Measurements from ENCODE around the gene CACNA1B. TPM values are rescaled to one million over a fixed set of nuclear protein-coding genes. Genes with fewer than 3 reads are reported as not detected.

The CACNA1B gene
- total and polyA plus RNA-seq, 9 donors: 0.01 to 3.8 (median 0.16) TPM; not detected in 1

DNA sequence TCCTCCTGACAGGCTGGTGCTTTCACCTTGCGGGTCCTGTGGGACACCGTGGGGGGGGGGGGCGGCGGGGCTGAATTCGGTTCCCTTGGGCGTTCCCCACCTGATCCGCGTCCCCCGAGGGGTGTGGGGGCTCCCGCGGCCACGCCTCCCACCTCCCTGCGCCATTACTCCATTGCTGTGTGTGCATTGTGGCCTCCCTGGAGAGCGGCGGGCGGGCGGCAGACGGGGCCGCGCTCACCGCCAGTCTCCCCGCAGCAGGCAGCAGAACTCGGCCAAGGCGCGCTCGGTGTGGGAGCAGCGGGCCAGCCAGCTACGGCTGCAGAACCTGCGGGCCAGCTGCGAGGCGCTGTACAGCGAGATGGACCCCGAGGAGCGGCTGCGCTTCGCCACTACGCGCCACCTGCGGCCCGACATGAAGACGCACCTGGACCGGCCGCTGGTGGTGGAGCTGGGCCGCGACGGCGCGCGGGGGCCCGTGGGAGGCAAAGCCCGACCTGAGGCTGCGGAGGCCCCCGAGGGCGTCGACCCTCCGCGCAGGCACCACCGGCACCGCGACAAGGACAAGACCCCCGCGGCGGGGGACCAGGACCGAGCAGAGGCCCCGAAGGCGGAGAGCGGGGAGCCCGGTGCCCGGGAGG lies 145.3 kb downstream of the CACNA1B start:
- Histone ChIP-seq H3K27me3 (no peaks in the 10 kb centered on the region), H3K27ac (no peak overlapping the region), H3K9me3 (no peaks in the 10 kb centered on the region), H3K4me1 (ENCODE audit: insufficient read depth) (no peaks in the 10 kb centered on the region), H3K4me3 (no peak overlapping the region), H3K36me3 (no peaks in the 10 kb centered on the region)
- DNase-seq: peak in 1 of 5 donors; percentile 12
- TF ChIP-seq, protein P1, sequence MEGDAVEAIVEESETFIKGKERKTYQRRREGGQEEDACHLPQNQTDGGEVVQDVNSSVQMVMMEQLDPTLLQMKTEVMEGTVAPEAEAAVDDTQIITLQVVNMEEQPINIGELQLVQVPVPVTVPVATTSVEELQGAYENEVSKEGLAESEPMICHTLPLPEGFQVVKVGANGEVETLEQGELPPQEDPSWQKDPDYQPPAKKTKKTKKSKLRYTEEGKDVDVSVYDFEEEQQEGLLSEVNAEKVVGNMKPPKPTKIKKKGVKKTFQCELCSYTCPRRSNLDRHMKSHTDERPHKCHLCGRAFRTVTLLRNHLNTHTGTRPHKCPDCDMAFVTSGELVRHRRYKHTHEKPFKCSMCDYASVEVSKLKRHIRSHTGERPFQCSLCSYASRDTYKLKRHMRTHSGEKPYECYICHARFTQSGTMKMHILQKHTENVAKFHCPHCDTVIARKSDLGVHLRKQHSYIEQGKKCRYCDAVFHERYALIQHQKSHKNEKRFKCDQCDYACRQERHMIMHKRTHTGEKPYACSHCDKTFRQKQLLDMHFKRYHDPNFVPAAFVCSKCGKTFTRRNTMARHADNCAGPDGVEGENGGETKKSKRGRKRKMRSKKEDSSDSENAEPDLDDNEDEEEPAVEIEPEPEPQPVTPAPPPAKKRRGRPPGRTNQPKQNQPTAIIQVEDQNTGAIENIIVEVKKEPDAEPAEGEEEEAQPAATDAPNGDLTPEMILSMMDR (IDR thresholded peaks at IDR 0.05): no peak
- TF ChIP-seq POLR2A (IDR thresholded peaks at IDR 0.05) (no peak), EP300 (IDR thresholded peaks at IDR 0.05) (no peak)
- 2 to 4% (median 2%) methylated on average over 42 to 69 of the region's 69 CpGs for WGBS, 3 donors
- intact Hi-C loops (cut with DNase I): no loop called here

DNA sequence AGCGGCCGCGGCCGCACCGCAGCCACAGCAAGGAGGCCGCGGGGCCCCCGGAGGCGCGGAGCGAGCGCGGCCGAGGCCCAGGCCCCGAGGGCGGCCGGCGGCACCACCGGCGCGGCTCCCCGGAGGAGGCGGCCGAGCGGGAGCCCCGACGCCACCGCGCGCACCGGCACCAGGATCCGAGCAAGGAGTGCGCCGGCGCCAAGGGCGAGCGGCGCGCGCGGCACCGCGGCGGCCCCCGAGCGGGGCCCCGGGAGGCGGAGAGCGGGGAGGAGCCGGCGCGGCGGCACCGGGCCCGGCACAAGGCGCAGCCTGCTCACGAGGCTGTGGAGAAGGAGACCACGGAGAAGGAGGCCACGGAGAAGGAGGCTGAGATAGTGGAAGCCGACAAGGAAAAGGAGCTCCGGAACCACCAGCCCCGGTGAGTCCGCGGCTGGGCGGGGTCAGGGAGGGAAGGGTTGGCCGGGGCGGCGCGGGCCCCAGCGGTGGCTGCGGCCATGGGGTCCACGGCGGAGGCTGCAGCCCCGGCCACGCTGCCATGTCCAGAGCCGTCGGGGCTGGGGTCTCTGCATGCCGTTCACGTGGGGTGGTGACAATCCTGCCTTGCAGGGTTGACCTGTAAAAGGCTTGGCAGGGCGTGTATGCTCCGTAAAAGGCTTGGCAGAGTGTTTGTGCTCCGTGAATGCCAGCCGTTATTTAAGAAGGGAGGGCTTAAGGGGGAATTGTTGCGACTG lies 146.0 kb downstream of the CACNA1B start:
- H3K4me1 ChIP-seq (ENCODE audit: insufficient read depth): no peaks in the 10 kb centered on the region
- no peaks in the 10 kb centered on the region for H3K9me3 ChIP-seq
- no peak for TF ChIP-seq EP300 (IDR thresholded peaks at IDR 0.05)
- no peak for TF ChIP-seq POLR2A (IDR thresholded peaks at IDR 0.05)
- TF ChIP-seq, protein P1 (IDR thresholded peaks at IDR 0.05): no peak
- no peak for DNase-seq
- no peaks in the 10 kb centered on the region for H3K27me3 ChIP-seq
- WGBS, 3 donors: 4 to 6% (median 5%) methylated on average over 32 to 84 of the region's 84 CpGs
- no peaks in the 10 kb centered on the region for H3K36me3 ChIP-seq
- H3K4me3 ChIP-seq: no peak overlapping the region
- H3K27ac ChIP-seq: no peak overlapping the region
- intact Hi-C loops (cut with DNase I): no loop called here

DNA sequence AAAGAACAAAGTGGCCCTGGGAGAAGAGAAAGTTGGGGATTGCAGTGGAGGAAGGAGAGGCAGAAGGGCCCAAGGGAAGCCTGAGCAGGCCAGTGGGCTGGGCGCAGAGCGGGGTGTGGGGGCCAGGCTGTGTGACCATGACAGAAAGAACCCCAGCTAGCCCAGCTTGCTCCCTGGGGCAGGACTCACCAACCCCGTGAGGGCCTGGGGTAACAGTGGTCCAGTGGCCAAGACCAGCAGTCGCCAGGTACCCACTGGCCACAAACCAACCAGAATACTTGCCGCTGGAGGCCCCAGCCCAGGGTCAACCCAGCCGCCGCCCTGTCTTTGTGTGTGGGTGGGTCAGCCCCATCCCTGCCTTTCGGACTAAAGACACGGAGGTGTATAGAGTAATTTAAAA lies 146.5 kb downstream of the CACNA1B start:
- no peak for TF ChIP-seq EP300 (IDR thresholded peaks at IDR 0.05)
- no peak for TF ChIP-seq POLR2A (IDR thresholded peaks at IDR 0.05)
- TF ChIP-seq, protein P1 (IDR thresholded peaks at IDR 0.05): no peak
- Histone ChIP-seq H3K4me1 (ENCODE audit: insufficient read depth) (no peaks in the 10 kb centered on the region), H3K36me3 (no peaks in the 10 kb centered on the region), H3K27me3 (no peaks in the 10 kb centered on the region), H3K4me3 (no peak overlapping the region), H3K27ac (no peak overlapping the region), H3K9me3 (no peaks in the 10 kb centered on the region)
- WGBS, 3 donors: 81 to 88% (median 84%) methylated on average over 9 of the region's 9 CpGs
- intact Hi-C loops (cut with DNase I): no loop called here
- peak in 1 of 5 donors; percentile 19 for DNase-seq

DNA sequence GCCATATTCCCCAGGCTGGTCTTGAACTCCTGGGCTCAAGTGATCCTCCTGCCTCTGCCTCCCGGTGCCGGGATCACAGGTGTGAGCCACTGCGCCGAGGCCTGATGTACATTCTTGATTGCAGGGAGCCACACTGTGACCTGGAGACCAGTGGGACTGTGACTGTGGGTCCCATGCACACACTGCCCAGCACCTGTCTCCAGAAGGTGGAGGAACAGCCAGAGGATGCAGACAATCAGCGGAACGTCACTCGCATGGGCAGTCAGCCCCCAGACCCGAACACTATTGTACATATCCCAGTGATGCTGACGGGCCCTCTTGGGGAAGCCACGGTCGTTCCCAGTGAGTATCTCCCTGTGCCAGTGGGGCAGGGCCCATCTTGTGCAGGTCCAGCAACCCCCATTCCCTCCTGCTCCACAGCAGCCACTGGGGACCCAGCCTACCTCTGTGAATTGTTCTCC lies 147.3 kb downstream of the CACNA1B start:
- TF ChIP-seq POLR2A (IDR thresholded peaks at IDR 0.05) (no peak), EP300 (IDR thresholded peaks at IDR 0.05) (no peak)
- TF ChIP-seq, protein P1 (IDR thresholded peaks at IDR 0.05): no peak
- no peaks in the 10 kb centered on the region for H3K27me3 ChIP-seq
- intact Hi-C loops (cut with DNase I): no loop called here

More for the DNA sequence above, 147.3 kb downstream of the CACNA1B start:
- no peak overlapping the region for H3K4me3 ChIP-seq
- no peak overlapping the region for H3K27ac ChIP-seq
- no peaks in the 10 kb centered on the region for H3K9me3 ChIP-seq
- H3K4me1 ChIP-seq (ENCODE audit: insufficient read depth): no peaks in the 10 kb centered on the region
- no peaks in the 10 kb centered on the region for H3K36me3 ChIP-seq
- WGBS, 3 donors: 85 to 90% (median 89%) methylated on average over 11 of the region's 11 CpGs
- peak in 1 of 5 donors; percentile 22 for DNase-seq
